ENCODE results near the gene LRTM2. TPM values are rescaled to one million over a fixed set of nuclear protein-coding genes. Genes with fewer than 3 reads are reported as not detected.

Gene LRTM2
- total and polyA plus RNA-seq, 2 of the 4 experiments (the other 2 are of a cell fraction), result not detected

DNA sequence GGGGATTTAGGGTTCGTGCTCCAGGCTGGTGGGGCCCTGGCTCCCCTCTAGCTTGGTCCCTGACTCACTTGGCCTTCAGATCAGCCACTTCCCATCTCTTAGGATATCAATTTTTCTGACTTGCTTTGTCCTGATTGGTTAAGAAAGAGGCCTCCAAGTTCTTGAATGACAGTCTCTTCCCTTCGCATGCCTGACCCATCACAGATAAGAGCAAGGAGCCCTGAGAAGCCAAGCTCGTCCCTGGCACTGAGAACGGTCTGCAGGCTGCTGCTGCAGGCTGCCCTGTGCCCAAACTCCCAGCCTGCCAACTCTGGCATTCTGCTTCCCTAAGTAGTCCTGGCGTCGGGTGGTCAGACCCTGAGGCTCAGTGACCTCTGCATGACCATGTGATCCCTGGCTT lies 794 bp upstream of the LRTM2 start:
- no peak for DNase-seq
- ChIA-PET CTCF (no interaction called here), POLR2A (ENCODE audit: unreplicated experiment) (no interaction called here)
- no peak overlapping the region for H3K23ac ChIP-seq (ENCODE audit: low read depth, low read length)
- 42% methylated on average over 3 of the region's 6 CpGs; no CpG with 5 or more reads in 1 of the 2 experiments for WGBS, 2 experiments (ENCODE audit: extremely low coverage in 2 of 2, insufficient read length in 1 of 2)
- dilution Hi-C loops (cut with HindIII; ENCODE audit: low sequenced_read_pairs, unreplicated experiment) (no loop called here), in situ Hi-C loops (cut with MboI; ENCODE audit: low sequenced_read_pairs) (loop anchor here (25.0 kb wide), 1 partner anchor 468 kb away; no protein-coding TSS in a partner anchor), intact Hi-C loops (cut with micrococcal nuclease) (no loop called here)
- no peak overlapping the region for H3K4me3 ChIP-seq (ENCODE audit: insufficient read depth, low read depth, low read length)
- H3K4me1 ChIP-seq (ENCODE audit: control insufficient read depth, insufficient read depth, low read length), result no peaks in the 10 kb centered on the region
- no peaks in the 10 kb centered on the region for H3K36me3 ChIP-seq (ENCODE audit: control insufficient read depth, insufficient read depth, low read length)
- no peaks in the 10 kb centered on the region for H4K20me1 ChIP-seq (ENCODE audit: insufficient read depth, low read length)
- no peaks in the 10 kb centered on the region for H3K9me3 ChIP-seq (ENCODE audit: control insufficient read depth, insufficient read depth, low read length)
- no peaks in the 10 kb centered on the region; the same call in 1 of the 2 replicates for H3K9me1 ChIP-seq (ENCODE audit: insufficient read depth, low read length)
- no peak overlapping the region for H3K27ac ChIP-seq (ENCODE audit: insufficient read depth, low read length)
- H3K18ac ChIP-seq (ENCODE audit: low read depth, low read length), result no peak overlapping the region
- H3K4ac ChIP-seq (ENCODE audit: low read depth, low read length), result no peak overlapping the region
- H3K79me1 ChIP-seq (ENCODE audit: low read depth in 1 of 2, low read length in 2 of 2), result no peaks in the 10 kb centered on the region
- no peak overlapping the region for H2BK120ac ChIP-seq (ENCODE audit: low read depth, low read length)
- no peak overlapping the region for H2BK5ac ChIP-seq (ENCODE audit: low read depth, low read length, poor library complexity, severe bottlenecking)
- no peak overlapping the region for H3K9ac ChIP-seq (ENCODE audit: low read depth, low read length)
- no peak overlapping the region for H3K4me2 ChIP-seq (ENCODE audit: low read depth, low read length)
- no peak overlapping the region for H4K8ac ChIP-seq (ENCODE audit: low read depth in 2 of 2, low read length in 2 of 2)
- H3K27me3 ChIP-seq (ENCODE audit: control insufficient read depth, insufficient read depth, low read length), result peaks cover 77% of the 10 kb centered on the region
- no peak for ATAC-seq (ENCODE audit: low read depth)
- H2BK20ac ChIP-seq (ENCODE audit: low read depth, low read length), result no peak overlapping the region
- H3K14ac ChIP-seq (replicated peaks; ENCODE audit: low read depth, low read length), result no peak overlapping the region
- no peak overlapping the region for H2AFZ ChIP-seq (replicated peaks; ENCODE audit: low read length, poor library complexity)
- H2BK15ac ChIP-seq (ENCODE audit: low read depth, low read length), result no peak overlapping the region
- TF ChIP-seq CHD1 (IDR thresholded peaks at IDR 0.05; ENCODE audit: low read depth, low read length), result no peak
- TF ChIP-seq RAD21 (IDR thresholded peaks at IDR 0.05; ENCODE audit: low read length), result no peak
- no peak for TF ChIP-seq NFE2L2 (IDR thresholded peaks at IDR 0.05; ENCODE audit: low read depth, low read length)
- TF ChIP-seq, protein P1, sequence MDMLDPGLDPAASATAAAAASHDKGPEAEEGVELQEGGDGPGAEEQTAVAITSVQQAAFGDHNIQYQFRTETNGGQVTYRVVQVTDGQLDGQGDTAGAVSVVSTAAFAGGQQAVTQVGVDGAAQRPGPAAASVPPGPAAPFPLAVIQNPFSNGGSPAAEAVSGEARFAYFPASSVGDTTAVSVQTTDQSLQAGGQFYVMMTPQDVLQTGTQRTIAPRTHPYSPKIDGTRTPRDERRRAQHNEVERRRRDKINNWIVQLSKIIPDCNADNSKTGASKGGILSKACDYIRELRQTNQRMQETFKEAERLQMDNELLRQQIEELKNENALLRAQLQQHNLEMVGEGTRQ (IDR thresholded peaks at IDR 0.05; ENCODE audit: low read depth, low read length), result no peak
- no peak for TF ChIP-seq BHLHE40 (IDR thresholded peaks at IDR 0.05; ENCODE audit: low read depth, low read length)
- TF ChIP-seq RCOR1 (IDR thresholded peaks at IDR 0.05; ENCODE audit: insufficient replicate concordance, low read length), result no peak
- no peak for TF ChIP-seq SMC3 (IDR thresholded peaks at IDR 0.05; ENCODE audit: low read depth, low read length)
- TF ChIP-seq, protein P2, sequence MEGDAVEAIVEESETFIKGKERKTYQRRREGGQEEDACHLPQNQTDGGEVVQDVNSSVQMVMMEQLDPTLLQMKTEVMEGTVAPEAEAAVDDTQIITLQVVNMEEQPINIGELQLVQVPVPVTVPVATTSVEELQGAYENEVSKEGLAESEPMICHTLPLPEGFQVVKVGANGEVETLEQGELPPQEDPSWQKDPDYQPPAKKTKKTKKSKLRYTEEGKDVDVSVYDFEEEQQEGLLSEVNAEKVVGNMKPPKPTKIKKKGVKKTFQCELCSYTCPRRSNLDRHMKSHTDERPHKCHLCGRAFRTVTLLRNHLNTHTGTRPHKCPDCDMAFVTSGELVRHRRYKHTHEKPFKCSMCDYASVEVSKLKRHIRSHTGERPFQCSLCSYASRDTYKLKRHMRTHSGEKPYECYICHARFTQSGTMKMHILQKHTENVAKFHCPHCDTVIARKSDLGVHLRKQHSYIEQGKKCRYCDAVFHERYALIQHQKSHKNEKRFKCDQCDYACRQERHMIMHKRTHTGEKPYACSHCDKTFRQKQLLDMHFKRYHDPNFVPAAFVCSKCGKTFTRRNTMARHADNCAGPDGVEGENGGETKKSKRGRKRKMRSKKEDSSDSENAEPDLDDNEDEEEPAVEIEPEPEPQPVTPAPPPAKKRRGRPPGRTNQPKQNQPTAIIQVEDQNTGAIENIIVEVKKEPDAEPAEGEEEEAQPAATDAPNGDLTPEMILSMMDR (conservative IDR thresholded peaks at IDR 0.05; ENCODE audit: low read depth, low read length), result no peak
- no peak for TF ChIP-seq RFX5 (IDR thresholded peaks at IDR 0.05; ENCODE audit: low read depth, low read length)
- TF ChIP-seq FOS (IDR thresholded peaks at IDR 0.05; ENCODE audit: low read depth, low read length), result no peak
- no peak for TF ChIP-seq CEBPB (IDR thresholded peaks at IDR 0.05; ENCODE audit: low read depth, low read length)
- no peak for TF ChIP-seq POLR2A (IDR thresholded peaks at IDR 0.05; ENCODE audit: low read depth, low read length)
- no peak for TF ChIP-seq MAFK (IDR thresholded peaks at IDR 0.05; ENCODE audit: low read depth, low read length)
- no peak for TF ChIP-seq MAZ (IDR thresholded peaks at IDR 0.05; ENCODE audit: borderline replicate concordance, low read depth, low read length)
- TF ChIP-seq, protein P3, sequence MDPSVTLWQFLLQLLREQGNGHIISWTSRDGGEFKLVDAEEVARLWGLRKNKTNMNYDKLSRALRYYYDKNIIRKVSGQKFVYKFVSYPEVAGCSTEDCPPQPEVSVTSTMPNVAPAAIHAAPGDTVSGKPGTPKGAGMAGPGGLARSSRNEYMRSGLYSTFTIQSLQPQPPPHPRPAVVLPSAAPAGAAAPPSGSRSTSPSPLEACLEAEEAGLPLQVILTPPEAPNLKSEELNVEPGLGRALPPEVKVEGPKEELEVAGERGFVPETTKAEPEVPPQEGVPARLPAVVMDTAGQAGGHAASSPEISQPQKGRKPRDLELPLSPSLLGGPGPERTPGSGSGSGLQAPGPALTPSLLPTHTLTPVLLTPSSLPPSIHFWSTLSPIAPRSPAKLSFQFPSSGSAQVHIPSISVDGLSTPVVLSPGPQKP (IDR thresholded peaks at IDR 0.05; ENCODE audit: borderline replicate concordance, low read depth, low read length), result no peak
- TF ChIP-seq MXI1 (IDR thresholded peaks at IDR 0.05; ENCODE audit: borderline replicate concordance, low read depth, low read length), result no peak
- no peak overlapping the region for H4K5ac ChIP-seq (ENCODE audit: low read depth, low read length)
- BruUV-seq (replicated peaks), result no TSS peak
- H2AK5ac ChIP-seq (ENCODE audit: low read depth, low read length), result no peak overlapping the region
- no peak overlapping the region for H2AK9ac ChIP-seq (replicated peaks; ENCODE audit: low read depth, low read length, poor library complexity)
- no peak overlapping the region for H3K56ac ChIP-seq (ENCODE audit: extremely low read depth, insufficient read depth, low read length)
- no peak overlapping the region for H4K91ac ChIP-seq (ENCODE audit: insufficient read depth, low read depth, low read length)

All from IMR-90 (cell line).